GM18507 (cell line): ENCODE measurements around the gene IQCN.
A peak's percentile ranks its signal among the peaks of the same experiment; 100 is the strongest.

ENCODE experiments used
- DNase-seq: peaks from one replicate; pipeline ENCODE4 v3.0.0; 2011; ENCODE audit warnings: low read depth; ENCODE audit not compliant: insufficient read length; ENCODE audit errors: extremely low spot score
- FAIRE-seq: peaks from 2 replicates; lab custom pipeline; 2011; peaks lifted over from hg19 to GRCh38; lab: Jason Lieb, UNC

The IQCN gene

GRCh38 chr19:18289471-18290301 lies 15.4 kb upstream of the IQCN start:
- FAIRE-seq = no peak
- DNase-seq = no peak

- no peak for FAIRE-seq
- DNase-seq = no peak
Observed at GRCh38 chr19:18287836-18288772, 13.9 kb upstream of the IQCN start.

- FAIRE-seq = no peak
- DNase-seq = no peak
Observed at GRCh38 chr19:18286973-18287635, 12.9 kb upstream of the IQCN start.

- no peak for DNase-seq
- peak; percentile 62 for FAIRE-seq
Observed at GRCh38 chr19:18284712-18285360, 10.6 kb upstream of the IQCN start.

GRCh38 chr19:18283338-18283737 lies 9.1 kb upstream of the IQCN start:
- FAIRE-seq = no peak
- no peak for DNase-seq

GRCh38 chr19:18282788-18283141 lies 8.5 kb upstream of the IQCN start:
- peak; percentile 48 for FAIRE-seq

GRCh38 chr19:18282021-18282787 lies 8.0 kb upstream of the IQCN start:
- FAIRE-seq = no peak
- no peak for DNase-seq

More at GRCh38 chr19:18282788-18283141, 8.5 kb upstream of the IQCN start:
- no peak for DNase-seq

GRCh38 chr19:18281082-18282020 lies 7.1 kb upstream of the IQCN start, which contains the start of gene JUND:
Gene JUND, minus strand, starts transcription at chr19:18281622. Its CDS starts 138 bp downstream, at chr19:18281484.
- DNase-seq (peak; percentile 90), FAIRE-seq (peak; percentile 89)

GRCh38 chr19:18280247-18281081 lies 6.2 kb upstream of the IQCN start:
- FAIRE-seq (peak; percentile 49), DNase-seq (no peak)

- DNase-seq (peak; percentile 94), FAIRE-seq (peak; percentile 94)
Observed at GRCh38 chr19:18279516-18280246, 5.4 kb upstream of the IQCN start.

- FAIRE-seq = no peak
- no peak for DNase-seq
Observed at GRCh38 chr19:18279266-18279515, 4.9 kb upstream of the IQCN start.

GRCh38 chr19:18278521-18279265 lies 4.4 kb upstream of the IQCN start:
- FAIRE-seq = no peak
- DNase-seq = no peak

- DNase-seq (no peak), FAIRE-seq (no peak)
Observed at GRCh38 chr19:18274781-18275356, 617 bp upstream of the IQCN start.

- FAIRE-seq (no peak), DNase-seq (no peak)
Observed at GRCh38 chr19:18273561-18274218, 562 bp downstream of the IQCN start.

- no peak for FAIRE-seq
- no peak for DNase-seq
Observed at GRCh38 chr19:18271433-18271841, 2.8 kb downstream of the IQCN start.
